Measurements from ENCODE around the gene FUT3.

GRCh38 chr19:5893907-5894703 lies 42.9 kb upstream of the FUT3 start:
- TF ChIP-seq CTCF (IDR thresholded peaks at IDR 0.05) (no peak), ZFX (IDR thresholded peaks at IDR 0.05; ENCODE audit: borderline replicate concordance) (no peak)
